DMS53 treated with DMSO at 0.1 percent for 48 hours (cell line): ENCODE measurements around the gene DKK3.
"Not testable (repeated sequence)": the region's sequence is repeated elsewhere in the genome, so short reads cannot be mapped to it uniquely, and the experiment has no call there.

Experiments
- DNase-seq: peaks from one replicate; lab custom pipeline; 2025; ENCODE audit not compliant: unreplicated experiment; lab: John Stamatoyannopoulos, UW

The DKK3 gene

GRCh38 chr11:12007769-12008737 is at the start of gene DKK3:
Gene DKK3 (minus strand): TSS chr11:12008626. CDS start chr11:12008582, 44 bp downstream.
- DNase-seq: no peak

DNA sequence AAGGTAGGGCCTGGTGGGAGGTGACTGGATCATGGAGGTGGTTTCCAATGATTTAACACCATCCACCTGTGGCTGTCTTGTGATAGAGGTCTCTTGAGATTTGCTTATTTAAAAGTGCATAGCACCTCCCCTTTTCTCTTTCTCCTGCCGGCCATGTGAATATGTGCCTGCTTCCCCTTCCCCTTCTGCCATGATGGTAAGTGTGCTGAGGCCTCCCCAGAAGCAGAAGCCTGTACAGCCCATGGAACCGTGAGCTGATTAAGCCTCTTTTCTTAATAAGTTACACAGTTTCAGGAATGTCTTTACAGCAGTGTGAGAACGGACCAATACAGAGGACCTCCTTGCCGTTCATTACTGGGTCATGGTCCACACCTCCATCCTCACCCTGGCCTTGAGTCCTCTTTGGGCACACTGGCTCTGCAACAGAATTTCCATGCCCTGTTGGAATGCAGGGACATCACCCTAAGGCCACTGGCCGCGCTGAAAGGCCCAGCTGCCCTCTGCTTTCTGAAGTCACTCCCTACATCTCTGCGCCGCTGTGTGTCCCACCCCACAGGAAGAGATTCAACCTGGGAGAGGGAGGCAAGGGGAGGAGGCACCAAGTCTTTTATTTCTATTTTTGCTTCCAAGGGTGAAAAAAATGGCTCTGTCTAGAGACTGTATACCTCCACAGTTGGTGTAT is 49.0 kb upstream of the DKK3 start:
- no peak for DNase-seq

DNA sequence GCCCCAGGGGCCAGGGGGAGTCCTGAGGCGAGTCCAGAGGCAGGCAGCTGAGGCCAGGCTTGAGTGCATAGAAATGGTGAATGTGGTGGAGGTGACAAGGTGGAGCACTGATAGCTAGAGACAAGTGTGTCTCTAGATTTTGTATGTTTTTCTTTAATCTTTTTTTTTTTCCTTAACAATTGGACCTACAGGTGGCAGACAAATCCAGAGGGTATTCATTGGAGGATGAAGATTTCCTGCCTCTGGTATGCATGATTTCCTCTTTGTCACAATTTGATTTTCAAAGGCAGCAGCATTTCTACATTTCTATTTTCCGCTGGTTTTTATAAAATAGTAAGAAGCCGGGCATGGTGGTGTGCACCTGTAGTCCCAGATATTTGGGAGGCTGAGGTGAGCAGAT is 47.7 kb upstream of the DKK3 start:
- DNase-seq: no peak

GRCh38 chr11:12053606-12054361 is 45.4 kb upstream of the DKK3 start:
- no peak for DNase-seq

DNA sequence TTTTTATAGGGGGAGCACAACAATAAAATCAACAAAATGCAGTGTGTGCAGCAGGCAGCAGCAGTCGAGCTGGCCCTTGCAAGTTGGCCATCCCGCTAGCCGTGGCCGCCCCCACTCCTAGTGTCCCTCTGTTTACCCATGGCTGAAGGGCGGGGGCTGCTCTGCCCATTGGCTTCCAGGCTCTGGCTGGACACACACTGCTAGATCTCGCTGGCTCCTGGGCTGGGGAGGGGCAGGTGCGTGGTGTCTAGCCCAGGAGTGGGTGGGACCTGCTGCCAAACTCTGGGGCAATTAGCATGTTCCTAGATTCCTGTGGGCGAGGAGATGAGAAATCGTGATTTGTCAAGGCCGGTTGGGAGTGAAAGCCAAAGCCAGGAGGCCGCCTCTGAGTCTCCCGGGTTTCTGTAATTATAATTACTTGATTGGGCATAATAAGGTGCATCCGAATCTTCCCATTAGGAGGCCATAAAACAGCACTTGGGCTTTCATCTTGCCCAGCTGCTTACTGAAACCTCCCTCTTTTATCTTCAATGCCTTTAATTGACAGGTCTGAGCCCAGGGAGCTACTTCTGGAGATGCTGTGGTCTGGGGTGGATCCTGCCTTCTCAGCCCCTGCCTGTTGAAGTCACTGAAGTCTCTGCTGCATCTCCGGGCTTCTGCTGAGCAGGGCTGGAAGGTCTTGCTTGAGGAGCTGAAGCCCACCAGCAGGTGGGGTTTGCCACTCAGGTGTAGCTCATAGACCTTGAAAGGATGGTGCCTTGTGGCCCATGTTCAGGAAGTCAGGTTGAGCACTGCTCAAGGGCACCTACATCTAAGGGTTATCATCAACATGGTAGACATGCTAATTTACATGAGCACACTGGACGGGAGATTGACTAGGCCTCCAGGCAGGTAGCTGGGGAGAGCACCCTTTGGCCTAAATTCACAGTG is 44.5 kb upstream of the DKK3 start:
- no peak for DNase-seq

GRCh38 chr11:12051287-12051662 is 42.8 kb upstream of the DKK3 start:
- peak; percentile 94 for DNase-seq

GRCh38 chr11:12050470-12051286 is 42.3 kb upstream of the DKK3 start:
- DNase-seq: no peak

GRCh38 chr11:12048936-12049790 is 40.7 kb upstream of the DKK3 start:
- no peak for DNase-seq

- DNase-seq: no peak
Observed at GRCh38 chr11:12046636-12047236, 38.3 kb upstream of the DKK3 start.

GRCh38 chr11:12045914-12046635 is 37.6 kb upstream of the DKK3 start:
- DNase-seq: no peak

GRCh38 chr11:12044799-12045198 is 36.4 kb upstream of the DKK3 start:
- DNase-seq: no peak

DNA sequence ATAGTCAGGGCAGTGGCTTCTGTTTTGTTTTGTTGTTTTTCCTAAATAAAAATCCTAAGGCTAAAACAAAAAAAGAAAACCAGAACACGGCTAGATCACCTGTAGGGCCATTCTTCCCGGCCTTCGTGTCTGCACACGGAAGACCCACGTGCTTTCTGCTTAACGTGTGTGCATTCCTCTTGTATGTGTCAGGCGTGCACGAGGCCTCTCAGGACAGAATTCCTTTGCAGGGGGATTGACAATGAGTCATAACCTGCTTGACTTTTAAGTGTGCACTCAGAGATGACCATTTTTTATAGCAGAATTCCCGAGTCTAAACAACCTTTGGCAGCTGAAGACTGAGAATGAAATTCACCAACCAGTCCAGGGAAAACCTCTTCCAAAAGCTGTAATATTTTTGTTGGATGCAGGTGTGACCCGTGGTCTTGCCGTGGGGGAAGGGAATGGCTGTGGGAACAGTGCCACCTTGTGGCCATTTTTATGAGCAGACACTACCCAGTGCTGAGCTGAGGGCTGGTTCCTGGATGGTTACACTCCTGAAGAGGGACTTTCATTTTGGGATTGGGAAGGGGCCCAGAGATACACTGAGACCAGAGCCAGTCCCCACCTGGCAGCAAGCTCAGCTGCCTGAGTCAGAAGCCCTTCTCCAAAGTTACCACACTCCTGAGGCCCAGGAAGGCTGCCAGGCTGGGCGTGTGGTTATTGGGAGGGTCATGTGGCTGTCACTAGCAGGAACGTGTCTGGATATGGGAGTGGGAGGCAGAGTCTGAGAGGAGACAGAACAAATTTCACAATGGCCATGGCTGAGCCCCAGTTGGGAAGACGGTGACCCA is 35.7 kb upstream of the DKK3 start:
- peak; percentile 87 for DNase-seq

DNA sequence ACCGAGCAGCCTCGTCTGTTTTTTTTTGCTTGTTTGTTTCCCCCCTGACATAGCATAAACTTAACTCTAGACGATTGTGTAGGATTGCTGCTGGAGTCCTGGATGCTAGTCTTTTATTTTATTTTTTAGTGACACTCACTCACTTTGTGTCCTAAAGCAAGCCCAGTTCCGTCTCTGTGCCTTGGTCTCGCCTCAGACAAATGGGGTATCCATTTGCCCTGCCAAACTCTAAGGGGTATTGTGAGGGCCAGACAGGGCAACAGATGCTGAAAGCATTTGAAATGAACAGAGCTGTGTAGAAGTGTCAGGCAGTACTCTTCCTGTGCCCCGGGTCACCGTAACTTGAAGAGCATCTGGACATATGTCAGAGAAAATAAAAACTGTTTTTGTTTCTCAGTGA is 34.8 kb upstream of the DKK3 start:
- DNase-seq: no peak

DNA sequence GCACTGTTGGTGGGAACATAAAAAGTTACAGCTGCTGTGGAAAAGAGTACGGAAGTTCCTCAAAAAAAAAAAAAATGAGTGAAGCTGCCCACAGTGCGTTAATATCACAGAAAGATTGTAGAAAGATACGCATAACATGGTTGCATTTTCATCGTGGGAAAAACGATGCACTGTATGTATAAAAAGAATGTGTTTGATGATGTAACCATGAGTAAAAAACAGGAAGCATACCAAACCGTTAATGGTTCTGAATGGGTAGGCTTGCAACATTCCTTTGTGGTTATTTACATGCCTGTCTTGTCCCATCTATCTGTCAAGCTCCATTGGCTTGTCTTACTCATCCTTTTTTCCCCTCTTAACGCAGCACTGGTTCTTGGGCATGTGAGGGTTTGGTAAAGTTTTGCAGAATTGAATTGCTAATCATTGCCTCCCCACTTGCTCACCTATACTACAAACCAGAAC is 33.8 kb upstream of the DKK3 start:
- DNase-seq: peak; percentile 17

DNA sequence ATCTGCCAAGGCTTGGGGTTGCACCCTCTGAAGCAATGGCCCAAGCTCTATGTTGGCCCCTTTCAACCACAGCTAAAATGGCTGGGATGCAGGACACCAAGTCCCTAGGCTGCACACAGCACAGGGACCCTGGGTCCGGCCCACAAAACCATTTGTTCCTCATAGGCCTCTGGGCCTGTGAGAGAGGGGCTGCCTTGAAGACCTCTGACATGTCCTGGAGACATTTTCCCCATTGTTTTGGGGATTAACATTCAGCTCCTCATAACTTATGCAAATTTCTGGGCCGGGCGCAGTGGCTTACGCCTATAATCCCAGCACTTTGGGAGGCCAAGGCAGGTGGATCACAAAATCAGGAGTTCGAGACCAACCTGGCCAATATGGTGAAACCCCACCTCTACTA is 32.3 kb upstream of the DKK3 start:
- DNase-seq: not testable (repeated sequence)

DNA sequence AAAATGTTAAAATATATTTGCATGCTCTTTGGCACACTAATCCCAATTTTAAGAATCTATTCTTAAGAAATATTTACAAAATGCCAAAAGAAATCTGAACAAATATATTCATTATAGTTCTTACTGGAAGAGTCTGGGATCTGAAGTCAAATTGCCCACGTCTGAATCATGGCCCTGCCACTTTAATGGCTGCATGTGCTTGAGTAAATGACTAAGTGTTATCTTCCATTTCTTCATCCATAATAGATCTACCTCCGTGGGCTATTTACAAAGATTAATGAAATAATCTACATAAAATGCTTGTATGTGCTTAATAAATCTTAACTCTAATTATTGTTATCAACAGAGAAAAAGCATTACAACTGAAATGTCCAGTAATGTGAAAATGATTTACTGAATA is 24.5 kb upstream of the DKK3 start:
- no peak for DNase-seq
